Measurements from ENCODE around the gene ODAD3.
"Not testable (repeated sequence)": the region's sequence is repeated elsewhere in the genome, so short reads cannot be mapped to it uniquely, and the experiment has no call there.

Gene ODAD3

GRCh38 chr19:11401808-11402543 is 32.9 kb downstream of the ODAD3 start:
- no peak for DNase-seq

- no peak for DNase-seq
Observed at GRCh38 chr19:11400798-11401197, 34.1 kb downstream of the ODAD3 start.

- no peak for DNase-seq
Observed at GRCh38 chr19:11399667-11400066, 35.3 kb downstream of the ODAD3 start.

- no peak for DNase-seq
Observed at GRCh38 chr19:11397089-11397610, 37.8 kb downstream of the ODAD3 start.

GRCh38 chr19:11390933-11391680 is 43.8 kb downstream of the ODAD3 start:
- no peak for DNase-seq

- no peak for DNase-seq
Observed at GRCh38 chr19:11390359-11390758, 44.6 kb downstream of the ODAD3 start.

- DNase-seq, result no peak
Observed at GRCh38 chr19:11387162-11388034, 47.5 kb downstream of the ODAD3 start.

GRCh38 chr19:11384778-11385129 is 50.2 kb downstream of the ODAD3 start:
- DNase-seq, result no peak

- peak; percentile 50 for DNase-seq
Observed at GRCh38 chr19:11383706-11384048, 51.2 kb downstream of the ODAD3 start.

- DNase-seq, result peak; percentile 52
Observed at GRCh38 chr19:11382898-11383705, 51.8 kb downstream of the ODAD3 start.

GRCh38 chr19:11380653-11381537 is 54.0 kb downstream of the ODAD3 start:
- DNase-seq, result no peak

- DNase-seq, result no peak
Observed at GRCh38 chr19:11379857-11380350, 55.0 kb downstream of the ODAD3 start.

- DNase-seq, result not testable (repeated sequence)
Observed at GRCh38 chr19:11379269-11379845, 55.6 kb downstream of the ODAD3 start.

- DNase-seq, result peak; percentile 5
Observed at GRCh38 chr19:11378319-11379189, 56.4 kb downstream of the ODAD3 start.

- DNase-seq, result no peak
Observed at GRCh38 chr19:11377756-11378155, 57.2 kb downstream of the ODAD3 start.

- DNase-seq, result no peak
Observed at GRCh38 chr19:11377237-11377636, 57.7 kb downstream of the ODAD3 start.

GRCh38 chr19:11375143-11375948 is 59.6 kb downstream of the ODAD3 start:
- DNase-seq, result peak; percentile 83

- DNase-seq, result peak; percentile 100
Observed at GRCh38 chr19:11374433-11375142, 60.3 kb downstream of the ODAD3 start, which contains the start of gene SWSAP1. Gene SWSAP1 (plus strand): TSS chr19:11374666. CDS start chr19:11374681, 15 bp downstream.

Data from DMS79 treated with DMSO at 0.1 percent for 48 hours (cell line).